NCI-H69 (cell line): ENCODE measurements around the gene SSBP2.
"Not testable (repeated sequence)": the region's sequence is repeated elsewhere in the genome, so short reads cannot be mapped to it uniquely, and the experiment has no call there.

Source experiments
- DNase-seq: peaks from one replicate; lab custom pipeline; 2025; lab: John Stamatoyannopoulos, UW

The SSBP2 gene

DNA sequence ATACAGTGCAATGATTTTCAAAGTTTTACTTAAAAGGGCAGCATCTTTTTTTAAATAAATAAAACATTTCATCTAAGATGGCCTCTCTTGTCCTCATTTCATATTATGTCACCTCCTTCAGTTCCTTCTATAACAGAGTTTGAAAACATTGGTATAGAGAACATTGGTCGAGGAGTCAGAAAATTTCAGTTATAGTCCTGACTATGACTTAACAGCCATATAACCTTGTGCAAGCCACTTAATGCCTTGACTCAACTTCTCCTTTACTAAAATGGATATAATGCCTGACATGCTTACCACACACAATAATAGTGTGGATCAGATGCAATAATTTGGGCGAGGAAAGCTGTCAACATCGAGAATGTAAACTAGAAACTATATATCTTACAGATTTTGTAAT, 22.6 kb downstream of the SSBP2 start:
- DNase-seq, result no peak

- DNase-seq, result peak; percentile 31
Observed at GRCh38 chr5:81726297-81726696, 24.6 kb downstream of the SSBP2 start.

GRCh38 chr5:81724571-81724970, 26.3 kb downstream of the SSBP2 start:
- DNase-seq, result no peak

DNA sequence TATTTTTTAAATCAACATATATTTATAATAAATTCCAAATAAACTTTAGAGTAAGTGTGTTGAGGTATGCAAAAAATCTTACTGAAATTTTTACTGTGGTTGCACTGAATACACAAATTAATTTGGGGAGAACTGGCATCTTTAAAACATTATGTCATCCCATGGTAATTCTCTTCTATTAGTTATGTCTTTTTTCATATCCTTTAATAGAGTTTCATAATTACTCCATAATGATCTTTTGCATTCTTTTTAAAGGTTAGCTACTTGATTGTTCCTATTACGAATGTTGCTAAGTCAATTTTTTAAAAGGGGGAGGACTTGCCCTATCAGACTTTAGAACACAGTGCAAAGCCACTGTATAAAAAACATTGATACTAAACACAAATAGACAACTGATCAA, 26.8 kb downstream of the SSBP2 start:
- no peak for DNase-seq

- DNase-seq, result no peak
Observed at GRCh38 chr5:81721049-81721448, 29.8 kb downstream of the SSBP2 start.

DNA sequence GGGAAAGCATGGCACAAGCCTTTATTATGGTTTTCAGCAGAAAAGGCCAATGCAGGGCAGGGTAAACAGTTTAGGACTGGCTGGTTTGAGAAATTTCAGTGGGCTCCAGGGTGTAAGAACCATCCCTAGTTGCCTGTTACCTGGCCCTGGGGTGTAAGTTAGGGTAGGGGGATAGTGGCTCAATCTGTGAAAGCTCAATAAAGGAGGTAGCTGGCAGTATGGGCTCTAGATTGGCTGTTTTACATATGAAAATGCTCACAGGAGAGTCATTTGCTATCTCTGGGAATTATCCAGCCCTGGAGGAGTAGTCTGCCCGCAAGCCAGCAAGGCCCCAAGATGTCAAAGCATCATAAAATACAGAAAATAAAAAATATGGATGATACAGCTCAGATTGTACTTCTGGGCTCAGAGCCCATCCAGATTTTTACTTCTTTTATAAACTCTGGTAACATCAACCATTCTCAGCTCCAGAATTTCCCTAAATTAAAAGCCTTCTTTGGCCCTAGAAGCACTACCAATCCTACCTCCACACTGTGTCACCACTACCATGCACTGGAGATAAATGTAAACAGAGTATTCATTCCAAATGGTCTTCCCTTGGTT, 31.1 kb downstream of the SSBP2 start:
- no peak for DNase-seq

GRCh38 chr5:81718300-81718699, 32.6 kb downstream of the SSBP2 start:
- no peak for DNase-seq

- no peak for DNase-seq
Observed at GRCh38 chr5:81717860-81718259, 33.0 kb downstream of the SSBP2 start.

DNA sequence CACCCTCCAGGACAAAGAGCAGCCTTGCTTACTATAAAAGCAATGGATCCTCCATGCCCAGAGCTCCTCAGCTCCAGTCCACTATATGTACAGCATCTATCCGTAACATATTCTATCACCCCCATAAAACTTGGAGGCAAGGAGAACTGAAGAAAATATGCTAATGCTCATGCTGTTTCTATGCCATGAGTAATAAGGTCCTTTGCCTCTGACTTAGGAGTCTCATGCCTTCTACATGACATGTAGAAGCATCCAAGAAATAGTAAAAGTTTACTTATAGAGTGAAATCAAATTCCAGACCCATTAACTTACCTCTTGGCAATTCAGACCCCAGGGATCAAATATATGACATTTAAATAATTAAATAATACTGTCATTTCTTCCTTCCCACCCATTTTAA, 33.7 kb downstream of the SSBP2 start:
- no peak for DNase-seq

GRCh38 chr5:81714076-81714475, 36.8 kb downstream of the SSBP2 start:
- not testable (repeated sequence) for DNase-seq

DNA sequence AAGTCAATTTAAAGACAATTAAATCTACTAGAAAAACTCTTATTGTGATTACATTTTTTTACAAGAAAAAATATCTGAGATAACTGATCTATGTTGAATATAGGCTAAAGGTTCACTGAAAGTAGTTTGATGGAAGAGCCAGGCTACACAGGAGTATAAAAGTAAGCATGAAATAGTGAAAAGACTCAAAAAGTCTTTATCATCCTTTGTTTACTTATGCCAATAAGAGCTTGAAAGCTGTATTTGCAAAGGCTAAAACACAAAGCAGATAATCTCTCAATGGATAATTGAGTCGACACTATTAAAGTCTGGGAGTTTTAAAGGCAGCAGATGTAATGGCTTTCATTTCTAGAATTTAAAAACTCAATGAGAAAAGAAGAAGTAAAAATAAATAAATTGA, 42.0 kb downstream of the SSBP2 start:
- DNase-seq, result peak; percentile 59

- DNase-seq, result no peak
Observed at GRCh38 chr5:81703840-81704239, 47.1 kb downstream of the SSBP2 start.

GRCh38 chr5:81700166-81700565, 50.7 kb downstream of the SSBP2 start:
- DNase-seq, result no peak

DNA sequence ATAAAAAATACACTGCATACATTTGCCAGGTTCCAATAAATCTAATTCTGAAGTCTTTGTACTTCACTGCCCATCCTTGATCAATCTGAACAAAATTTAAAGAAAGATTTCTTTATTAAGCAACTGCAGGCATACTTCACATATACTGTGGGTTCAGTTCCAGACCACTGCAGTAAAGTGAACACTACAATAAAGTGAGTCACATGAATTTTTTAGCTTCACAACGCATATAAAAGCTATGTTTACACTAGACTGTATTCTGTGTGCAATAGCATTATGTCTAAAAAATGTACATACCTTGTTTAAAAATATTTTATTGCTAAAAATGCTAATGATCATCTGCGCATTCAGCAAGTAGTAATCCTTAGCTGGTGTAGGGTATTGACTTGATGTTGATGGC, 52.1 kb downstream of the SSBP2 start:
- no peak for DNase-seq

DNA sequence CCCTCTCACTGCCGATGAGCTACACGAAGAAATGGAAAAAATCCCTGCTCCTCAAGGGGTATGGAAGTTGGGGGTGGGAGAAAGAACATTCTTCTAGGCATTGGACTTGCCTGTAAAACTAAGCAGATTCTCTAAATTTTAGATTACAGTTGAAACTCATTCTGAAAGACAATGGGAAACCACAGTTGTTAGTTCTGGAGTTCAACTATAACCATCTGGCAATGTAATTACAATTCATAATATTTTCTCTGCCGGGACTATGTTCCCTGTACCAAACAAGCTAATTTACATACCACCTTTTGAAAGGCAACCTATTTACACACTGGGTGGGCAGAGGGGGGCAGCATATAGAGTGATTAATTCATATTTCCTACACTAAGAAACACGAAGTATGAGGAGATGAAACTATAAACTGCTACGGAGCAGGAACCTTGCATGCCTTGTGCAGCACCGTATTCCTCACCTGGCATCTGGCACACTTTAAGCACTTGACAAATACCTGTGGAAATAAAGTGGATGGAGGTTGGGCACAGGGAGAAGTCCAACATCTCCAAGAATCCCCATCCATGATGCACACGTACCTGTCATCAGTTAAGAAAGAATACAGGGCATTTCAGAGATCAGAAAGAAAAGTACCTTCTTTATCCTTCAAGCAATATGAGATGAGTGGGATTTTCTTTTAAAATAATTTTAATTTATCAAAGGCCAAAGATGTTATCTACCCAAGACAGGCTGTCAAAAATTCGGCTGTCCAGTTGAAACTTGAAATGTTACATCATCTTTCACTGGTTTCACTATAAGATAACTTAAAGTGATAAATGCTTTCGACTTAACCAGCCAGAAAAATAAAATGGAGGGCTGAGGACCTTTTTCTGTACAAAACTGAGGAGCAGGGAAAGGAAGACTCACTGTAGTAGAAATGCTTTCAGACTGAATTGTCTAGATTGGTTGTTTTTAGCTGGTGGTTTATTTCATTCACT, 54.2 kb downstream of the SSBP2 start:
- peak; percentile 58 for DNase-seq

DNA sequence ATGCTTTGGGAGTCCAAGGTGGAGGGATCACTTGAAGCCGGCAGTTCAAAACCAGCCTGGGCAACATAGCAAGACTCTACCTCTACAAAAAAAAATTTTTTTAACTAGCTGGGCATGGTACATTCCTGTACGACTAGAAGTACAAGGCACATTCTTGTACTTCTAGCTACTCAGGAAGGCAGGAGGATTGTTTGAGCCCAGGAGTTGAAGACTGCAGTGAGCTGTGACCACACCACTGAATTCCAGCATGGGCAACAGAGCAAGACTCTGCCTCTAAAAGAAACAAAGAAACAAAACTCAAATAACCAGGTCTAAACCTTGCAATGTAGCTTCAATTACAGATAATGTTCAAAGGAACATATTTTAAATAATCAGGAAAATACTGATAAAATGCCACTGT, 56.2 kb downstream of the SSBP2 start:
- no peak for DNase-seq

- DNase-seq, result no peak
Observed at GRCh38 chr5:81688215-81688614, 62.7 kb downstream of the SSBP2 start.

- no peak for DNase-seq
Observed at GRCh38 chr5:81687292-81687691, 63.6 kb downstream of the SSBP2 start.

DNA sequence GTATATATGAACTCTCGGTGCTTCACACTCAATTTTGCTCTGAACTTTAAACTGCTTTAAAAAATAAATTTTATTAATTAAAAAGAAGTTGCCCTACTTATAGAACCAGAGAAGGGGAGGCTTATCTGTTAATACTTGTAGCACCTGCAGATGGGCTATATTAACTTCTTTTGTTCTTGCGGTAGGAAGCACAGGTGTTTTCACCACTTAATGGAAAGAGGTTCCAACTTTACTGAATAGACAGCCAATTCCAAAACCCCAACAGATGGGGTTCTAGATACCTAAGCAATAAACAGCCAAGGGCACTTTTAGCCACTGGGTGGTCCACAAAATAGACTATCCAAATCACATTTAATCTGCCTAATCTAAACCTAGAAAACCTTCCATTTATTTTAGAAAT, 65.4 kb downstream of the SSBP2 start:
- DNase-seq, result peak; percentile 37

- DNase-seq, result no peak
Observed at GRCh38 chr5:81679885-81680284, 71.0 kb downstream of the SSBP2 start.

GRCh38 chr5:81675420-81675819, 75.5 kb downstream of the SSBP2 start:
- DNase-seq, result no peak

DNA sequence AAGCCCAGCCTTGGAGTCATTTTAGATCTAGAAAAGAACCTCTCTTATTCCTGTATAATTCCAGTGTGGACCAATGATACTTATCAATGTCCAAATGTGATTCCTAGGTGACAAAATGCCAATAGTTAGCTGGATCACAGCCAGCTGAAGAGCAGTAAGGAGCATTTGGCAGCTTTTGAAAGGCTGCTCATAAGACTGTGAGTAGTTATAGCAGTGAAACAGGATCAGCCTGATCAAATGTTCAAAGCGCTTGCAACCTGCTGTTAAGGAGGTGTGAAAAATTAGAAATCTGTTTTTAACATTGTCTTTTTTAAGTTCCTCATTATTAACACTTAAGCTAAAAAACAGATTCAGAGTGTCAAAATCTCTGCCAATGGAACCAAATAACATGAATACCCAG, 85.1 kb downstream of the SSBP2 start:
- peak; percentile 9 for DNase-seq

DNA sequence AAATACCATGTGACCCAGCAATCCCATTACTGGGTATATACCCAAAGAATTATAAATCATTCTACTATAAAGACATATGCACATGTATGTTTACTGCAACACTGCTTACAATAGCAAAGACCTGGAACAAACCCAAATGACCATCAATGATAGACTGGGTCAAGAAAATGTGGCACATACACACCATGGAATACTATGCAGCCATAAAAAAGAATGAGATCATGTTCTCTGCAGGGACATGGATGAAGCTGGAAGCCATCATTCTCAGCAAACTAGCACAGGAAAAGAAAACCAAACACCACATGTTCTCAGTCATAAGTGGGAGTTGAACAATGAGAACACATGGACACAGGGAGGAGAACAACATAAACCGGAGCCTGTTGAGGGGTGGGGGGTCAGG, 90.3 kb downstream of the SSBP2 start:
- not testable (repeated sequence) for DNase-seq
